WTC11 (cell line): ENCODE results near the gene CYP46A1. TPM values are rescaled to one million over a fixed set of nuclear protein-coding genes. Genes with fewer than 3 reads are reported as not detected.

Experiments
- ATAC-seq: fragments of 200-7000 bp; cut with Tn5 transposase; 2 replicates; pipeline ENCODE4 v1.10.0; 2021; ENCODE audit warnings: mild to moderate bottlenecking, moderate library complexity
- CTCF ChIA-PET: fragments of 300-600 bp; sonication (Branson Sonifier 250); formaldehyde crosslinking; loops from one replicate; lab custom pipeline; 2021; ENCODE audit warnings: antibody characterized with exemption; lab: Charles Lee
- POLR2A ChIA-PET: fragments of 350-600 bp; sonication (Branson Sonifier 250); formaldehyde crosslinking; loops from one replicate; lab custom pipeline; 2021; ENCODE audit warnings: antibody characterized with exemption; lab: Charles Lee
- DNase-seq: peaks from one replicate; pipeline ENCODE4 v3.0.0; 2021; ENCODE audit warnings: low spot score
- H3K27ac Mint-ChIP-seq: 2 replicates; pipeline ENCODE4 v1.8.0; 2021; ENCODE audit warnings: mixed read lengths
- H3K27me3 Mint-ChIP-seq: 2 replicates; pipeline ENCODE4 v1.8.0; 2021; ENCODE audit warnings: low read depth, mild to moderate bottlenecking, moderate library complexity, mixed read lengths
- H3K36me3 Mint-ChIP-seq: 2 replicates; pipeline ENCODE4 v1.8.0; 2021; ENCODE audit warnings: mixed read lengths
- H3K4me1 Mint-ChIP-seq: 2 replicates; pipeline ENCODE4 v1.8.0; 2022; ENCODE audit warnings: mixed read lengths
- H3K4me3 Mint-ChIP-seq: 2 replicates; pipeline ENCODE4 v1.8.0; 2021; ENCODE audit warnings: mild to moderate bottlenecking, moderate library complexity, mixed read lengths
- H3K9me3 Mint-ChIP-seq: 2 replicates; pipeline ENCODE4 v1.8.0; 2021; ENCODE audit warnings: mixed read lengths
- CBFB ChIP-seq: sonication (generic); formaldehyde crosslinking; IDR thresholded peaks from 2 replicates; pipeline ENCODE4 v1.8.1; 2022; ENCODE audit warnings: mild to moderate bottlenecking, low read depth, missing genetic modification reagents
- CREB1 ChIP-seq: sonication (generic); formaldehyde crosslinking; IDR thresholded peaks from 2 replicates; pipeline ENCODE4 v1.8.0; 2023; ENCODE audit warnings: mild to moderate bottlenecking, missing genetic modification reagents
- CREM ChIP-seq: sonication (generic); formaldehyde crosslinking; IDR thresholded peaks from 2 replicates; pipeline ENCODE4 v1.8.1; 2022; ENCODE audit warnings: mild to moderate bottlenecking, missing genetic modification reagents, moderate library complexity
- ESRRA ChIP-seq: sonication (generic); formaldehyde crosslinking; IDR thresholded peaks from 2 replicates; pipeline ENCODE4 v1.8.1; 2022; ENCODE audit warnings: mild to moderate bottlenecking, missing genetic modification reagents, borderline replicate concordance
- ETV6 ChIP-seq: sonication (generic); formaldehyde crosslinking; IDR thresholded peaks from 2 replicates; pipeline ENCODE4 v1.8.1; 2022; ENCODE audit warnings: mild to moderate bottlenecking, missing genetic modification reagents
- FOXK1 ChIP-seq: sonication (generic); formaldehyde crosslinking; IDR thresholded peaks from 2 replicates; pipeline ENCODE4 v1.8.0; 2022; ENCODE audit warnings: mild to moderate bottlenecking, moderate library complexity, missing genetic modification reagents
- FOXP1 ChIP-seq: sonication (generic); formaldehyde crosslinking; IDR thresholded peaks from 2 replicates; pipeline ENCODE4 v1.8.0; 2022; ENCODE audit warnings: missing genetic modification reagents, mild to moderate bottlenecking, moderate library complexity, borderline replicate concordance
- HMGA2 ChIP-seq: fragments of 250-450 bp; sonication (Bioruptor Pico); IDR thresholded peaks from 2 replicates; pipeline ENCODE4 v1.4.0; 2021; ENCODE audit warnings: mild to moderate bottlenecking, moderate library complexity
- IRF2 ChIP-seq: sonication (generic); formaldehyde crosslinking; IDR thresholded peaks from 2 replicates; pipeline ENCODE4 v1.8.0; 2022; ENCODE audit warnings: low read depth, missing genetic modification reagents, borderline replicate concordance
- KAT7 ChIP-seq: sonication (generic); formaldehyde crosslinking; IDR thresholded peaks from 2 replicates; pipeline ENCODE4 v1.8.1; 2023; ENCODE audit warnings: missing genetic modification reagents, mild to moderate bottlenecking, borderline replicate concordance
- NR2C2 ChIP-seq: sonication (generic); formaldehyde crosslinking; IDR thresholded peaks from 2 replicates; pipeline ENCODE4 v1.8.0; 2022; ENCODE audit warnings: mild to moderate bottlenecking, missing genetic modification reagents
- NR3C1 ChIP-seq: sonication (generic); formaldehyde crosslinking; conservative IDR thresholded peaks from 2 replicates; pipeline ENCODE4 v1.8.1; 2023; ENCODE audit warnings: low read depth, mild to moderate bottlenecking, missing genetic modification reagents
- RORB ChIP-seq: fragments of 250-450 bp; sonication (Bioruptor Pico); IDR thresholded peaks from 2 replicates; pipeline ENCODE4 v1.9.0; 2021; ENCODE audit warnings: mild to moderate bottlenecking
- SMAD3 ChIP-seq: sonication (generic); formaldehyde crosslinking; IDR thresholded peaks from 2 replicates; pipeline ENCODE4 v1.8.0; 2022; ENCODE audit warnings: missing genetic modification reagents, mild to moderate bottlenecking, borderline replicate concordance
- SOX15 ChIP-seq: fragments of 250-450 bp; sonication (Bioruptor Pico); IDR thresholded peaks from 2 replicates; pipeline ENCODE4 v1.9.0; 2021; ENCODE audit warnings: mild to moderate bottlenecking
- TEAD1 ChIP-seq: sonication (generic); formaldehyde crosslinking; IDR thresholded peaks from 2 replicates; pipeline ENCODE4 v1.8.0; 2022; ENCODE audit warnings: mild to moderate bottlenecking, missing genetic modification reagents
- TP53 ChIP-seq: sonication (generic); formaldehyde crosslinking; IDR thresholded peaks from 2 replicates; pipeline ENCODE4 v1.8.1; 2023; ENCODE audit warnings: mild to moderate bottlenecking, missing genetic modification reagents
- ZNF138 ChIP-seq: sonication (generic); formaldehyde crosslinking; conservative IDR thresholded peaks from 2 replicates; pipeline ENCODE4 v1.8.1; 2022; ENCODE audit warnings: mild to moderate bottlenecking, moderate library complexity, missing genetic modification reagents
- total RNA-seq: library from RNA; stranded (reverse); gene quantifications from 3 replicates; pipeline ENCODE4 v1.2.3, GENCODE V29; 2021
- TF ChIP-seq, protein P1 (sequence below): sonication (generic); formaldehyde crosslinking; IDR thresholded peaks from 2 replicates; pipeline ENCODE4 v1.8.0; 2023; ENCODE audit warnings: missing genetic modification reagents, mild to moderate bottlenecking, borderline replicate concordance
- TF ChIP-seq, protein P2 (sequence below): sonication (generic); formaldehyde crosslinking; conservative IDR thresholded peaks from 2 replicates; pipeline ENCODE4 v1.8.1; 2022; ENCODE audit warnings: mild to moderate bottlenecking, missing genetic modification reagents
- TF ChIP-seq, protein P3 (sequence below): sonication (generic); formaldehyde crosslinking; IDR thresholded peaks from 2 replicates; pipeline ENCODE4 v1.8.0; 2022; ENCODE audit warnings: mild to moderate bottlenecking, missing genetic modification reagents
- TF ChIP-seq, protein P4 (sequence below): fragments of 250-450 bp; sonication (Bioruptor Pico); IDR thresholded peaks from 2 replicates; pipeline ENCODE4 v1.9.0; 2021; ENCODE audit warnings: moderate library complexity, mild to moderate bottlenecking, inconsistent platforms, borderline replicate concordance
- TF ChIP-seq, protein P5 (sequence below): sonication (generic); formaldehyde crosslinking; IDR thresholded peaks from 2 replicates; pipeline ENCODE4 v1.8.0; 2023; ENCODE audit warnings: mild to moderate bottlenecking, missing genetic modification reagents

CYP46A1 gene
- total RNA-seq, 1 experiment from 2014 or later = 0.77 TPM

DNA sequence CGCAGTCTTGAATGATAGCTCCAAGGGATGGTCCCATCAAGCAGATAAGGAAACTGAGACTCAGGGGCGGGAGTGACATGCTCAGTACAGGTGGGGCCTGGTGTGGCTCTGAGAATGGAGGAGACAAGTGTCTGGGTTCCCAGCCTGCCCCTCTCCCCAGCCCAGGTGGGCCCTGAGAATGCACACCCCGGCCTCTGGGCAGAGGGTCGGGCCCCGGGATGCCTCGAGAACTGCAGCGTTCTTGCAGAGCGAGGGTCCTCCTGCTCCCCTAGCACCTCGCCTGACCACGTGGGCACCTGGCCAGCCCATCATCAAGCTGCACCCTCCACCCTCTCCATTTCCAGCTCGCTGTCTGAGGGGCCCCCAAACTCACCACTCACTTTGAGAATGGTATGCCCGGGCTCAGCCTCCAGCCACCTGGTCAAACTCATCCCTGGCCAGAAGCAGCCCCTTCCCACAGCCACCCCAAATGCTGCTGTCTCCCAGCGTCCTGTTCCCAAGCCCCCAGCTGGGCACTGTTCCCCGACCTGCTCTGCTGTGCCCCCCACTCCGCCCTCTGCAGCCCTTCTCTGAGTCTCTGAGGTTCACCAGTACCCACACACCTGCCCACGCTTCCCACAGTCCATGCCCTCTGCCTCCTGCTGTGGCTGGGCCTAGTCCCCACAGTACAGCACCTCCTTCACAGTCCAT is 44.3 kb downstream of the CYP46A1 start:
- POLR2A ChIA-PET = no interaction called here
- Mint-ChIP-seq H3K27me3 (no peaks in the 10 kb centered on the region), H3K27ac (no peak overlapping the region), H3K4me1 (0 out of 2 replicates have a peak, but pooled peaks cover 2% of the 10 kb centered on the region), H3K9me3 (no peaks in the 10 kb centered on the region), H3K36me3 (no peaks in the 10 kb centered on the region), H3K4me3 (no peak overlapping the region)
- ATAC-seq (no peak), DNase-seq (peak; percentile 8)
- CTCF ChIA-PET = interaction anchor here (1.1 kb wide), 1 partner anchor 44 kb away, joined by 4 read pairs; the partner anchor contains the start of gene CYP46A1
- no peak for TF ChIP-seq SMAD3 (CRISPR knock-in tag)
- no peak for TF ChIP-seq NR3C1 (CRISPR knock-in tag)
- no peak for TF ChIP-seq HMGA2 (CRISPR knock-in tag)
- TF ChIP-seq SOX15 (CRISPR knock-in tag) = no peak
- no peak for TF ChIP-seq CBFB (CRISPR knock-in tag)
- TF ChIP-seq NR2C2 (CRISPR knock-in tag) = no peak
- no peak for TF ChIP-seq ESRRA
- TF ChIP-seq KAT7 (CRISPR knock-in tag) = no peak
- TF ChIP-seq CREM (CRISPR knock-in tag) = no peak
- no peak for TF ChIP-seq TEAD1 (CRISPR knock-in tag)
- TF ChIP-seq FOXP1 (CRISPR knock-in tag) = no peak
- TF ChIP-seq FOXK1 (CRISPR knock-in tag) = no peak
- TF ChIP-seq, protein P1, sequence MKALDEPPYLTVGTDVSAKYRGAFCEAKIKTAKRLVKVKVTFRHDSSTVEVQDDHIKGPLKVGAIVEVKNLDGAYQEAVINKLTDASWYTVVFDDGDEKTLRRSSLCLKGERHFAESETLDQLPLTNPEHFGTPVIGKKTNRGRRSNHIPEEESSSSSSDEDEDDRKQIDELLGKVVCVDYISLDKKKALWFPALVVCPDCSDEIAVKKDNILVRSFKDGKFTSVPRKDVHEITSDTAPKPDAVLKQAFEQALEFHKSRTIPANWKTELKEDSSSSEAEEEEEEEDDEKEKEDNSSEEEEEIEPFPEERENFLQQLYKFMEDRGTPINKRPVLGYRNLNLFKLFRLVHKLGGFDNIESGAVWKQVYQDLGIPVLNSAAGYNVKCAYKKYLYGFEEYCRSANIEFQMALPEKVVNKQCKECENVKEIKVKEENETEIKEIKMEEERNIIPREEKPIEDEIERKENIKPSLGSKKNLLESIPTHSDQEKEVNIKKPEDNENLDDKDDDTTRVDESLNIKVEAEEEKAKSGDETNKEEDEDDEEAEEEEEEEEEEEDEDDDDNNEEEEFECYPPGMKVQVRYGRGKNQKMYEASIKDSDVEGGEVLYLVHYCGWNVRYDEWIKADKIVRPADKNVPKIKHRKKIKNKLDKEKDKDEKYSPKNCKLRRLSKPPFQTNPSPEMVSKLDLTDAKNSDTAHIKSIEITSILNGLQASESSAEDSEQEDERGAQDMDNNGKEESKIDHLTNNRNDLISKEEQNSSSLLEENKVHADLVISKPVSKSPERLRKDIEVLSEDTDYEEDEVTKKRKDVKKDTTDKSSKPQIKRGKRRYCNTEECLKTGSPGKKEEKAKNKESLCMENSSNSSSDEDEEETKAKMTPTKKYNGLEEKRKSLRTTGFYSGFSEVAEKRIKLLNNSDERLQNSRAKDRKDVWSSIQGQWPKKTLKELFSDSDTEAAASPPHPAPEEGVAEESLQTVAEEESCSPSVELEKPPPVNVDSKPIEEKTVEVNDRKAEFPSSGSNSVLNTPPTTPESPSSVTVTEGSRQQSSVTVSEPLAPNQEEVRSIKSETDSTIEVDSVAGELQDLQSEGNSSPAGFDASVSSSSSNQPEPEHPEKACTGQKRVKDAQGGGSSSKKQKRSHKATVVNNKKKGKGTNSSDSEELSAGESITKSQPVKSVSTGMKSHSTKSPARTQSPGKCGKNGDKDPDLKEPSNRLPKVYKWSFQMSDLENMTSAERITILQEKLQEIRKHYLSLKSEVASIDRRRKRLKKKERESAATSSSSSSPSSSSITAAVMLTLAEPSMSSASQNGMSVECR = no peak
- TF ChIP-seq, protein P2, sequence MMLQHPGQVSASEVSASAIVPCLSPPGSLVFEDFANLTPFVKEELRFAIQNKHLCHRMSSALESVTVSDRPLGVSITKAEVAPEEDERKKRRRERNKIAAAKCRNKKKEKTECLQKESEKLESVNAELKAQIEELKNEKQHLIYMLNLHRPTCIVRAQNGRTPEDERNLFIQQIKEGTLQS = no peak
- no peak for TF ChIP-seq ZNF138
- no peak for TF ChIP-seq ETV6 (CRISPR knock-in tag)
- no peak for TF ChIP-seq TP53
- no peak for TF ChIP-seq IRF2 (CRISPR knock-in tag)
- TF ChIP-seq, protein P3, sequence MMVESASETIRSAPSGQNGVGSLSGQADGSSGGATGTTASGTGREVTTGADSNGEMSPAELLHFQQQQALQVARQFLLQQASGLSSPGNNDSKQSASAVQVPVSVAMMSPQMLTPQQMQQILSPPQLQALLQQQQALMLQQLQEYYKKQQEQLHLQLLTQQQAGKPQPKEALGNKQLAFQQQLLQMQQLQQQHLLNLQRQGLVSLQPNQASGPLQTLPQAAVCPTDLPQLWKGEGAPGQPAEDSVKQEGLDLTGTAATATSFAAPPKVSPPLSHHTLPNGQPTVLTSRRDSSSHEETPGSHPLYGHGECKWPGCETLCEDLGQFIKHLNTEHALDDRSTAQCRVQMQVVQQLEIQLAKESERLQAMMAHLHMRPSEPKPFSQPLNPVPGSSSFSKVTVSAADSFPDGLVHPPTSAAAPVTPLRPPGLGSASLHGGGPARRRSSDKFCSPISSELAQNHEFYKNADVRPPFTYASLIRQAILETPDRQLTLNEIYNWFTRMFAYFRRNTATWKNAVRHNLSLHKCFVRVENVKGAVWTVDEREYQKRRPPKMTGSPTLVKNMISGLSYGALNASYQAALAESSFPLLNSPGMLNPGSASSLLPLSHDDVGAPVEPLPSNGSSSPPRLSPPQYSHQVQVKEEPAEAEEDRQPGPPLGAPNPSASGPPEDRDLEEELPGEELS = no peak
- no peak for TF ChIP-seq RORB

DNA sequence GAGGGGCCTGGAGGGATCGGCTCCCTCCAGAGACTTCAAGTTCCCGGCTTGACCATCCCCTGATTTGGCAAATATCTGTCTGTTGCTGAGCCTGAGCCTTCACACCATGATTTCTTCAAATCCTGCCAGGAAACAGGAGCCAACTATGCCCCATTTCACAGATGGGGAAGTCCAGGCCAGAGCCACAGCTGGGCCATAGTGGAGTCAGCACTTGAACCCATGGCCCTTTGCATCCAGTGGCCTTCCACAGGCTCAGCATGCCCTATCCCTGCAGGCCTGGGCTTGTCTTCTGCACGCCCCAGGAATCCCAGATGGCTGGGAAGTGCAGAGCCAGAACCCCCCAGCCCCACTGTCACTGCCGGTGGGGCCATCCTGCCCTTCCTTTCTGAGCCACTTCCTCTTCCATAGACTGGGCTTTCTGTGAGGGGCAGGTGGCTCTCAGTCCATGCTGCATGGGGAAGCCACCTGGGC is 44.9 kb downstream of the CYP46A1 start:
- H3K27ac Mint-ChIP-seq = no peak overlapping the region
- no peaks in the 10 kb centered on the region for H3K27me3 Mint-ChIP-seq
- no peak overlapping the region for H3K4me3 Mint-ChIP-seq
- H3K36me3 Mint-ChIP-seq = no peaks in the 10 kb centered on the region
- CTCF ChIA-PET = interaction anchor here (0.5 to 2.8 kb wide), 12 partner anchors 9 to 170 kb away, joined by 3 to 22 read pairs (median 7); partner anchors contain the start of genes CYP46A1 and EML1
- ATAC-seq = no peak
- 0 out of 2 replicates have a peak, but pooled peaks cover 2% of the 10 kb centered on the region for H3K4me1 Mint-ChIP-seq
- H3K9me3 Mint-ChIP-seq = no peaks in the 10 kb centered on the region
- peak; percentile 6 for DNase-seq
- POLR2A ChIA-PET = no interaction called here
- TF ChIP-seq CREB1 (CRISPR knock-in tag) = no peak
- TF ChIP-seq, protein P4, sequence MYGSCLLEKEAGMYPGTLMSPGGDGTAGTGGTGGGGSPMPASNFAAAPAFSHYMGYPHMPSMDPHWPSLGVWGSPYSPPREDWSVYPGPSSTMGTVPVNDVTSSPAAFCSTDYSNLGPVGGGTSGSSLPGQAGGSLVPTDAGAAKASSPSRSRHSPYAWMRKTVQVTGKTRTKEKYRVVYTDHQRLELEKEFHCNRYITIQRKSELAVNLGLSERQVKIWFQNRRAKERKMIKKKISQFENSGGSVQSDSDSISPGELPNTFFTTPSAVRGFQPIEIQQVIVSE = no peak
- TF ChIP-seq, protein P5, sequence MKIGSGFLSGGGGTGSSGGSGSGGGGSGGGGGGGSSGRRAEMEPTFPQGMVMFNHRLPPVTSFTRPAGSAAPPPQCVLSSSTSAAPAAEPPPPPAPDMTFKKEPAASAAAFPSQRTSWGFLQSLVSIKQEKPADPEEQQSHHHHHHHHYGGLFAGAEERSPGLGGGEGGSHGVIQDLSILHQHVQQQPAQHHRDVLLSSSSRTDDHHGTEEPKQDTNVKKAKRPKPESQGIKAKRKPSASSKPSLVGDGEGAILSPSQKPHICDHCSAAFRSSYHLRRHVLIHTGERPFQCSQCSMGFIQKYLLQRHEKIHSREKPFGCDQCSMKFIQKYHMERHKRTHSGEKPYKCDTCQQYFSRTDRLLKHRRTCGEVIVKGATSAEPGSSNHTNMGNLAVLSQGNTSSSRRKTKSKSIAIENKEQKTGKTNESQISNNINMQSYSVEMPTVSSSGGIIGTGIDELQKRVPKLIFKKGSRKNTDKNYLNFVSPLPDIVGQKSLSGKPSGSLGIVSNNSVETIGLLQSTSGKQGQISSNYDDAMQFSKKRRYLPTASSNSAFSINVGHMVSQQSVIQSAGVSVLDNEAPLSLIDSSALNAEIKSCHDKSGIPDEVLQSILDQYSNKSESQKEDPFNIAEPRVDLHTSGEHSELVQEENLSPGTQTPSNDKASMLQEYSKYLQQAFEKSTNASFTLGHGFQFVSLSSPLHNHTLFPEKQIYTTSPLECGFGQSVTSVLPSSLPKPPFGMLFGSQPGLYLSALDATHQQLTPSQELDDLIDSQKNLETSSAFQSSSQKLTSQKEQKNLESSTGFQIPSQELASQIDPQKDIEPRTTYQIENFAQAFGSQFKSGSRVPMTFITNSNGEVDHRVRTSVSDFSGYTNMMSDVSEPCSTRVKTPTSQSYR (CRISPR knock-in tag) = no peak
